ENCODE data around the gene EPN1. TPM values are rescaled to one million over a fixed set of nuclear protein-coding genes. Genes with fewer than 3 reads are reported as not detected.
A peak's percentile ranks its signal among the peaks of the same experiment; 100 is the strongest.

Gene EPN1
- total and polyA plus RNA-seq, 8 donors, result 17.8 to 363 (median 183) TPM

GRCh38 chr19:55656552-55656951 lies 18.5 kb upstream of the EPN1 start:
- TF ChIP-seq EP300 (IDR thresholded peaks at IDR 0.05) (no peak), CTCF (IDR thresholded peaks at IDR 0.05) (no peak), POLR2AphosphoS5 (IDR thresholded peaks at IDR 0.05) (no peak), POLR2A (IDR thresholded peaks at IDR 0.05) (no peak)
- Histone ChIP-seq H3K27me3 (no peaks in the 10 kb centered on the region), H3K9me3 (no peaks in the 10 kb centered on the region), H3K4me3 (peak overlapping the region; percentile 68 to 96 (median 82)), H3K4me1 (peaks cover 49 to 72% (median 62%) of the 10 kb centered on the region in 4 donors), H3K36me3 (peaks cover 22 to 47% (median 40%) of the 10 kb centered on the region in 4 donors), H3K27ac (peak overlapping the region in 1 of 5 donors; percentile 98)
- intact Hi-C loops (cut with DNase I; ENCODE audit: low total_unique reads), result no loop called here
- 27 to 46% (median 37%) methylated on average over 7 of the region's 7 CpGs for WGBS, 5 donors
- no peak for DNase-seq

- no peaks in the 10 kb centered on the region for H3K27me3 ChIP-seq
- no peaks in the 10 kb centered on the region for H3K9me3 ChIP-seq
- TF ChIP-seq EP300 (IDR thresholded peaks at IDR 0.05) (no peak), POLR2AphosphoS5 (IDR thresholded peaks at IDR 0.05) (no peak), POLR2A (IDR thresholded peaks at IDR 0.05) (no peak)
- DNase-seq, result peak in 1 of 2 donors; percentile 65
- WGBS, 5 donors, result 16 to 35% (median 25%) methylated on average over 18 of the region's 18 CpGs
- peaks cover 49 to 72% (median 62%) of the 10 kb centered on the region in 4 donors for H3K4me1 ChIP-seq
- H3K4me3 ChIP-seq, result peak overlapping the region; percentile 20 to 88 (median 72)
- peaks cover 28 to 47% (median 43%) of the 10 kb centered on the region in 4 donors for H3K36me3 ChIP-seq
- peak overlapping the region in 1 of 5 donors; percentile 25 for H3K27ac ChIP-seq
- intact Hi-C loops (cut with DNase I; ENCODE audit: low total_unique reads), result no loop called here
Observed at GRCh38 chr19:55656988-55657747, 17.9 kb upstream of the EPN1 start.

GRCh38 chr19:55658846-55659459 lies 16.1 kb upstream of the EPN1 start:
- DNase-seq, result no peak
- no peaks in the 10 kb centered on the region for H3K27me3 ChIP-seq
- TF ChIP-seq EP300 (IDR thresholded peaks at IDR 0.05) (no peak), POLR2AphosphoS5 (IDR thresholded peaks at IDR 0.05) (no peak), POLR2A (IDR thresholded peaks at IDR 0.05) (no peak), CTCF (IDR thresholded peaks at IDR 0.05) (no peak)
- peaks cover 46 to 57% (median 56%) of the 10 kb centered on the region in 4 donors for H3K36me3 ChIP-seq
- 86 to 91% (median 88%) methylated on average over 33 to 37 of the region's 37 CpGs for WGBS, 5 donors
- peak overlapping the region in 2 of 4 donors; percentile 1 to 88 for H3K4me3 ChIP-seq
- H3K4me1 ChIP-seq, result peaks cover 43 to 57% (median 52%) of the 10 kb centered on the region in 4 donors
- no peak overlapping the region for H3K27ac ChIP-seq
- intact Hi-C loops (cut with DNase I; ENCODE audit: low total_unique reads), result no loop called here
- H3K9me3 ChIP-seq, result no peaks in the 10 kb centered on the region

GRCh38 chr19:55659822-55660221 lies 15.2 kb upstream of the EPN1 start:
- 63 to 69% (median 67%) methylated on average over 9 of the region's 9 CpGs for WGBS, 5 donors
- Histone ChIP-seq H3K4me1 (peaks cover 43 to 57% (median 52%) of the 10 kb centered on the region in 4 donors), H3K27me3 (no peaks in the 10 kb centered on the region)

GRCh38 chr19:55660404-55660803 lies 14.6 kb upstream of the EPN1 start:
- H3K9me3 ChIP-seq, result no peaks in the 10 kb centered on the region
- WGBS, 5 donors, result 78 to 93% (median 88%) methylated on average over 9 to 12 of the region's 12 CpGs
- no peak overlapping the region for H3K27ac ChIP-seq
- peaks cover 43 to 57% (median 51%) of the 10 kb centered on the region in 4 donors for H3K4me1 ChIP-seq
- DNase-seq, result no peak
- no peak overlapping the region for H3K4me3 ChIP-seq
- peaks cover 57 to 72% (median 70%) of the 10 kb centered on the region in 4 donors for H3K36me3 ChIP-seq
- TF ChIP-seq POLR2A (IDR thresholded peaks at IDR 0.05) (no peak), CTCF (IDR thresholded peaks at IDR 0.05) (no peak), POLR2AphosphoS5 (IDR thresholded peaks at IDR 0.05) (no peak), EP300 (IDR thresholded peaks at IDR 0.05) (no peak)
- H3K27me3 ChIP-seq, result no peaks in the 10 kb centered on the region
- intact Hi-C loops (cut with DNase I; ENCODE audit: low total_unique reads), result no loop called here

More at GRCh38 chr19:55659822-55660221, 15.2 kb upstream of the EPN1 start:
- TF ChIP-seq POLR2A (IDR thresholded peaks at IDR 0.05), result no peak
- TF ChIP-seq EP300 (IDR thresholded peaks at IDR 0.05), result no peak
- Histone ChIP-seq H3K4me3 (no peak overlapping the region), H3K27ac (no peak overlapping the region), H3K9me3 (no peaks in the 10 kb centered on the region), H3K36me3 (peaks cover 54 to 66% (median 64%) of the 10 kb centered on the region in 4 donors)
- DNase-seq, result no peak
- intact Hi-C loops (cut with DNase I; ENCODE audit: low total_unique reads), result no loop called here

Data from stomach (tissue), 9 donors.